ENCODE results near the gene IFRD2. TPM values are rescaled to one million over a fixed set of nuclear protein-coding genes. Genes with fewer than 3 reads are reported as not detected.

The IFRD2 gene
- polyA plus RNA-seq, 1 of the 3 experiments (the other 2 are of a cell fraction): 73.2 TPM

DNA sequence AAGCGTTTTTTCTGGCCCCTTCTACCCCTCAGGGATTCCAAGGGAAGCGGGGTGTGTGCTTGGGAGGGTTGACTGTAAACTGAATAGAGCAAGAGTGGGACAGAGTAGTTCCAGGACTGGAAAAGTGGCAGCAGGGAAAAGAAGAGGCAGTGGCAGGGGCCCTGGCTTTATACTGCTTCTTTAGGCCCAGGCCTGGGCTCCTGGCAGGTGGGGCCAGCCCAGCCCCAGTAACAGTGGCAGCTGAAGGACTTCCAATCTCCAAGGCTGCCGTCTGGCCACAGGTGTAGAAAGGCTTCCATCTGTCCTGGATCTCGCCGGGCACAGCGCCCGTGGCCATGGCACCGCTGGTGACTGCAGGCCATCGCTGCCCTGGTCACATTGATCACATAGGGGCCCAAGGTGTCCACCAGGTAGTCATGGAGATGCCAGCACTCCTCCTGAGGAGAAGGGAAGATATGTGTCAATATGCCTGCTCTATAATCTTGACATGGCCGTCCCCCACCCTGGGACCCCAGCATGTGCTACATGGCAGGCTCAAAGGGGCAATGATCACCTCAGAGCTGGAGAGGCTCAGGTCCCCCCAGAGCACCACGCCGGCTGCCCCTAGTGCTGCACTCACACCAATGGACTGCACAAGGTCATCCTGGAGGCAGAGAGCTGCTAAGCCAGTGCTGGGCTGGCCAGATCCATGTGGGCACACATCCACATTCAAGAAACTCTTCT lies 1.0 kb upstream of the IFRD2 start:
- Histone ChIP-seq H3K4me1 (ENCODE audit: control insufficient read depth in 1 of 2, insufficient read depth in 2 of 2, low read depth in 1 of 2, low read length in 1 of 2) (peaks cover 6 to 20% of the 10 kb centered on the region in 2 experiments; a peak in 2 of 4 replicates), H3F3A (replicated peaks; ENCODE audit: insufficient read depth) (no peaks in the 10 kb centered on the region), H3K9me3 (no peaks in the 10 kb centered on the region), H3K27me3 (ENCODE audit: insufficient read depth) (no peaks in the 10 kb centered on the region), H3K36me3 (replicated peaks in 1 of 2; ENCODE audit: control insufficient read depth in 1 of 2, insufficient read depth in 2 of 2, low read length in 1 of 2) (peaks cover 3 to 25% of the 10 kb centered on the region in 2 experiments), H3K27ac (ENCODE audit: low read depth in 2 of 2, low read length in 1 of 2) (peak overlapping the region; percentile 39 to 69; a peak in 3 of 4 replicates), H2AFZ (ENCODE audit: low read depth) (peak overlapping the region; percentile 63; the same call in 1 of the 2 replicates), H3K4me2 (peak overlapping the region; percentile 83), H3K4me3 (ENCODE audit: low read depth in 2 of 2, low read length in 1 of 2) (peak overlapping the region; percentile 45 to 96; a peak in 3 of 4 replicates), H4K20me1 (ENCODE audit: insufficient read depth) (no peaks in the 10 kb centered on the region), H3K9me2 (no peaks in the 10 kb centered on the region), H3K9ac (peak overlapping the region; percentile 44; the same call in 1 of the 2 replicates), H3K79me2 (ENCODE audit: insufficient read depth) (peaks cover 22% of the 10 kb centered on the region)
- no peak for TF ChIP-seq SIN3A (IDR thresholded peaks at IDR 0.05; ENCODE audit: borderline replicate concordance, low read depth, low read length)
- no peak for TF ChIP-seq MEF2A (IDR thresholded peaks at IDR 0.05; ENCODE audit: borderline replicate concordance, low read depth)
- TF ChIP-seq, protein P1, sequence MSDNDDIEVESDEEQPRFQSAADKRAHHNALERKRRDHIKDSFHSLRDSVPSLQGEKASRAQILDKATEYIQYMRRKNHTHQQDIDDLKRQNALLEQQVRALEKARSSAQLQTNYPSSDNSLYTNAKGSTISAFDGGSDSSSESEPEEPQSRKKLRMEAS (IDR thresholded peaks at IDR 0.05; ENCODE audit: low read depth): no peak
- TF ChIP-seq FOSL2 (IDR thresholded peaks at IDR 0.05; ENCODE audit: borderline replicate concordance, low read depth): no peak
- TF ChIP-seq TCF12 (IDR thresholded peaks at IDR 0.05): no peak
- TF ChIP-seq TEAD4 (IDR thresholded peaks at IDR 0.05; ENCODE audit: borderline replicate concordance, insufficient read depth): no peak
- WGBS (ENCODE audit: low lambda C conversion rate): 83% methylated on average over 12 of the region's 12 CpGs
- DNase-seq: no peak
- CTCF ChIA-PET: interaction anchor here (0.9 to 2.2 kb wide), 7 partner anchors 19 to 99 kb away, joined by 3 to 7 read pairs (median 5); partner anchors contain the start of gene HYAL2
- POLR2A ChIA-PET: interaction anchor here (2.0 kb wide), 1 partner anchor 31 kb away, joined by 6 read pairs; no protein-coding TSS in a partner anchor

DNA sequence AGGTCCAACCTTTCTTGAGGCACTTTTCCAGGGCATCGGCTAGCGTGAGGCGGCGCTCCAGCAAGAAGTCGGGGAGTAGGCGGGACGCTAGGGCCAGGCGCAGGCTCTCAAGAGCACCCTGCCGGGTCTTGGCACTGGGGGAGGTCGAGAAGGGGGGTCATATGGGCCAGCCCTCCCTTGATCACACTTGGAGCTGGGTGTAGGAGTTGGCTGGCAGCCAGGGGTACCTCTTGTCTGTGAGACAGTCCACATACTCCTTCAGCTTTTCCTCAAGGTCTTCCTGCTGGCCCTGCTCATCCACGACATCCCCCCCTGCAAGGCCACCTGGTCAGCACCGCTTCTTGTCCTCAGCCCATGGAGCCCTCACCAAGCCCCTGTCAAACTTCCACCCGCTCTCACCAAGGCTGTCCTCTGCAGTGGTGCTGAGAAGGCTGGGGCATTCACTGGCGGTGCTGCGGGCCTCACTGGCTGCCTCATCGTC lies 2.0 kb downstream of the IFRD2 start:
- Histone ChIP-seq H3K27me3 (ENCODE audit: insufficient read depth) (no peaks in the 10 kb centered on the region), H3K79me2 (ENCODE audit: insufficient read depth) (peaks cover 20% of the 10 kb centered on the region), H2AFZ (ENCODE audit: low read depth) (no peak overlapping the region), H3K9me2 (no peaks in the 10 kb centered on the region), H3K27ac (ENCODE audit: low read depth in 2 of 2, low read length in 1 of 2) (no peak overlapping the region), H3K4me3 (ENCODE audit: low read depth in 2 of 2, low read length in 1 of 2) (no peak overlapping the region), H3K36me3 (replicated peaks in 1 of 2; ENCODE audit: control insufficient read depth in 1 of 2, insufficient read depth in 2 of 2, low read length in 1 of 2) (peaks cover 3 to 29% of the 10 kb centered on the region in 2 experiments), H3K9ac (no peak overlapping the region), H4K20me1 (ENCODE audit: insufficient read depth) (no peaks in the 10 kb centered on the region), H3F3A (replicated peaks; ENCODE audit: insufficient read depth) (no peaks in the 10 kb centered on the region), H3K4me1 (ENCODE audit: control insufficient read depth in 1 of 2, insufficient read depth in 2 of 2, low read depth in 1 of 2, low read length in 1 of 2) (peaks cover 3 to 16% of the 10 kb centered on the region in 2 experiments; a peak in 2 of 4 replicates), H3K4me2 (no peak overlapping the region), H3K9me3 (no peaks in the 10 kb centered on the region)
- 93% methylated on average over 13 of the region's 16 CpGs for WGBS (ENCODE audit: low lambda C conversion rate)
- TF ChIP-seq JUND (IDR thresholded peaks at IDR 0.05) (no peak), MXI1 (IDR thresholded peaks at IDR 0.05; ENCODE audit: low read depth, low read length) (no peak), FOSL2 (IDR thresholded peaks at IDR 0.05; ENCODE audit: borderline replicate concordance, low read depth) (no peak), TAF1 (IDR thresholded peaks at IDR 0.05; ENCODE audit: borderline replicate concordance, low read depth, low read length) (no peak), TEAD4 (IDR thresholded peaks at IDR 0.05; ENCODE audit: borderline replicate concordance, insufficient read depth) (no peak), FOXJ3 (CRISPR knock-in tag; IDR thresholded peaks at IDR 0.05) (no peak), SMC3 (IDR thresholded peaks at IDR 0.05; ENCODE audit: low read depth, low read length) (no peak), GATA2 (CRISPR knock-in tag; IDR thresholded peaks at IDR 0.05) (no peak), NFIC (IDR thresholded peaks at IDR 0.05; ENCODE audit: borderline replicate concordance) (no peak), RFX5 (IDR thresholded peaks at IDR 0.05; ENCODE audit: low read length) (no peak), RXRA (IDR thresholded peaks at IDR 0.05; ENCODE audit: borderline replicate concordance, low read depth) (no peak), SIN3A (IDR thresholded peaks at IDR 0.05; ENCODE audit: borderline replicate concordance, low read depth, low read length) (no peak), ELF1 (IDR thresholded peaks at IDR 0.05) (no peak), FOXM1 (IDR thresholded peaks at IDR 0.05; ENCODE audit: low read depth) (no peak)
- TF ChIP-seq, protein P2, sequence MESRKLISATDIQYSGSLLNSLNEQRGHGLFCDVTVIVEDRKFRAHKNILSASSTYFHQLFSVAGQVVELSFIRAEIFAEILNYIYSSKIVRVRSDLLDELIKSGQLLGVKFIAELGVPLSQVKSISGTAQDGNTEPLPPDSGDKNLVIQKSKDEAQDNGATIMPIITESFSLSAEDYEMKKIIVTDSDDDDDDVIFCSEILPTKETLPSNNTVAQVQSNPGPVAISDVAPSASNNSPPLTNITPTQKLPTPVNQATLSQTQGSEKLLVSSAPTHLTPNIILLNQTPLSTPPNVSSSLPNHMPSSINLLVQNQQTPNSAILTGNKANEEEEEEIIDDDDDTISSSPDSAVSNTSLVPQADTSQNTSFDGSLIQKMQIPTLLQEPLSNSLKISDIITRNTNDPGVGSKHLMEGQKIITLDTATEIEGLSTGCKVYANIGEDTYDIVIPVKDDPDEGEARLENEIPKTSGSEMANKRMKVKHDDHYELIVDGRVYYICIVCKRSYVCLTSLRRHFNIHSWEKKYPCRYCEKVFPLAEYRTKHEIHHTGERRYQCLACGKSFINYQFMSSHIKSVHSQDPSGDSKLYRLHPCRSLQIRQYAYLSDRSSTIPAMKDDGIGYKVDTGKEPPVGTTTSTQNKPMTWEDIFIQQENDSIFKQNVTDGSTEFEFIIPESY (IDR thresholded peaks at IDR 0.05; ENCODE audit: borderline replicate concordance, low read depth): no peak
- TF ChIP-seq, protein P3, sequence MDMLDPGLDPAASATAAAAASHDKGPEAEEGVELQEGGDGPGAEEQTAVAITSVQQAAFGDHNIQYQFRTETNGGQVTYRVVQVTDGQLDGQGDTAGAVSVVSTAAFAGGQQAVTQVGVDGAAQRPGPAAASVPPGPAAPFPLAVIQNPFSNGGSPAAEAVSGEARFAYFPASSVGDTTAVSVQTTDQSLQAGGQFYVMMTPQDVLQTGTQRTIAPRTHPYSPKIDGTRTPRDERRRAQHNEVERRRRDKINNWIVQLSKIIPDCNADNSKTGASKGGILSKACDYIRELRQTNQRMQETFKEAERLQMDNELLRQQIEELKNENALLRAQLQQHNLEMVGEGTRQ (IDR thresholded peaks at IDR 0.05; ENCODE audit: borderline replicate concordance, low read depth, low read length): no peak
- DNase-seq: no peak
- POLR2A ChIA-PET: no interaction called here
- CTCF ChIA-PET: interaction anchor here (0.7 to 1.6 kb wide), 6 partner anchors 15 to 98 kb away, joined by 3 to 10 read pairs (median 5); partner anchors contain the start of gene HYAL2

Data from SK-N-SH (cell line).